Measurements from ENCODE around the gene CCDC107.

Gene CCDC107

DNA sequence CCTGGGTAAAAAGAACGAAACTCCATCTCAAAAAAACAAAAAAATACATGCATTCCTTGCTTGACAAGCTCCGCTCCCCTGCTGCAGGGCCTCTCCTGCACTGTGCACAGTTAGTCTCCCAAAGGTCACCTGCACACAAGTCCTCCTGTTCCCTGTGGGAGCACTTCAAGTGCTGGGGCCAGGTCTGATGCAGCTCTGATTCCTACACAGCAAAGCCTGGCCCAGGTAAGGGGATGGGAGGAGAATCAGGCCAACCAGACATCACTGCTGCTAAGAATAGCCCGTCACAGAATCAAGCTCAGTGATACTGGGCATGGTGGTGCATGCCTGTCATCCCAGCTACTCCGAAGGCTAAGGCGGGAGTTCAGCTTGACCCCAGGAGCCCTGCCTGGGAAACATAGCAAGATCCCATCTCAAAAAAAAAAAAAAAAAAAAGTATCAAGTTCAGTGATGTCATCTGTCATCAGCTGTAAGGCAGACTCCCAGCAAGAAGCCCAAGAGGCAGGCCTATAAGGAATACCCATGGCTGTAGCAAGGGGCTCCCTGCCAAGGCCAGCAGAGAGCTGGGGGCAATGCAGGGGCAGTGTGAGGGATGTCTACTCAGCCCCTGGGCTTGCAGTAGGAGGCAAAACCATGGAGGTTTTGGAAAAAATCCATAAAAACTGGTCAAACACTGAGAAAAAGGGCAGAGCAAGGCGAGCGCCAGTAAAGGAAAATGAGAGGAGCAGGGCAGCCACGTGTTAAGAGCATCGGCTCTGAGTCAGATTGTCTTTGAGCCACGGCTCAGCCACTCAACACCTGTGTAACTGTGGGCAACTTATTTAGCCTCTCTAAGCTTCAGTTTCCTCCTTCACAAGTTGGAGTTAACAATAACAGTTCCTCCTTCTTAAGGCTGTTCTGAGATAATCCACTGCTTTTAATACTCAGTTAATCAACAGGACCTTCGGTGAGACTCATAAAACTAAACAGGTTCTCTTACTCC, 28.4 kb downstream of the CCDC107 start:
- no peak for DNase-seq

GRCh38 chr9:35687306-35687705, 29.2 kb downstream of the CCDC107 start:
- DNase-seq = no peak

DNA sequence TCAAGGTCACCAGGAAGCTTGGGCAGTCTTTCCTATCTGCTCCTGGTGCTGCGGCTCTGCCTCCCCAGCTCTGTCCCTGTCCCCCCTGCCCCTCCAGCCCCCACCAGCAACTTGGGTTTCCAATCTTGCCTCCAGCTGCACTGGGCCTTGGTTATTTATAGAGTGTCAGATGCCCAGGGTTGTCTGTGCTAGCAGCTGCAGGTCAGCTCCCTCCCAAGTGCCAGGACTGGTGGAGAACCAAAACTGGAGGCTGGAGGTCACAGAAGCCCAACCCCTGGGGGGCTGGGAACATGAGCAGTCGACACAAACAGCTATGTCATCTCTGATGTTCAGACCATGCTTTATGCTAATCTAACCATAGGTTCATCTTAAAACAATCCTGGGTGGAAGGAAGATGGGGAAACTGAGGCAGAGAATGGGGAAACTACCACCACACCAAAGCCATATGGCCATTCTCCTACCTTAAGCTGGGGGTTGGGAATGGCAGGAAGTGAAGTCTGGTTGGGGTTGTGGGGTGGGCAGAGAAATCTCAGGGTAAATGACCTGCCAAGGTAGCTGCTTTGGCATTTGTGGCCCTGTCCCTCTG, 30.0 kb downstream of the CCDC107 start:
- no peak for DNase-seq

DNA sequence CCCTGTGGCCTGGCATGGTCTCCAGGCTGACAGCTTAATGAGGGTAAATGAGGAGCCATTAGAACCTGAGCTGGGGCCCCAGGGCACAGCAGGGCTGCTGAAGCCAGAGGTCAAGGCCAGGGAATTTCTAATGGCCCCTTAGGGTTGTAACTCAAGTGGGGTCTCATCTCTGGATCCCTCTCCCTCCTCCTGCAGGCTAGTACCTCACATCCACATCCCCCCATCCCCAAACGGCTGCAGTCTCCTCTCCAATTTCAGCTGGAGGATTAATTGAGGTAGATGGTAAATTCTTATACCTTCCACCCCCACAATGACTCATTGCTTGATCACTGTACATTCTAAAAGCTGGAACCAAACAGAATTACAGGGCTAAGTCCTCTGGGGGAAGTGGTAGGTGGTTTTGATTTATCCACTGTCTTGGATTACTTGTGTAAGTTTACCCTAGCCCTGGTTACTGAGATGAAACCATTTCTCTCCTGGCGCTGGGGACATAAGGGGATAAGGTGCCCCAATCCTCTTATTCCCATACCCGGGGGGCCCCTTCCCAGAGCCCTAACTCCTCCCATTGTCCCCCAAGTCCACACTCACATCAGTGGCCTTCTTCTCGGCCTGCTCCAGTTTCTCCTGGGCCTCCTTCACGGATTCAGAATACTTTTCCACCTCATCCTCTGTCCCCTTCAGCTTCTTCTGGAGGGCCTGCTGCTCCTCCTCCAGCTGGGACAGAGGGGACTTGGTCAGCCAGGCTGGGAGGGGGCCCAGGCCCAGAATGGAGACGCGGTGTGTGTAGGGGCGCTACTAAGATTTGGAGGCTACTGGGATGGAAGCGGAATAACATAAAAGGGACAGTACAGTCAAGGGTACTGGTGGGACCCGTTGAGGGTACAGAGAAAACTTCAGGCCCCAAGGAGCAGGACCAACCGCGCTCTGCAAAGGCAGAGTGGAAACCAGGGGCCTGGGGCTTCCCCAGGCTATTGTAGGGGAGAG, 30.8 kb downstream of the CCDC107 start:
- DNase-seq = no peak

DNA sequence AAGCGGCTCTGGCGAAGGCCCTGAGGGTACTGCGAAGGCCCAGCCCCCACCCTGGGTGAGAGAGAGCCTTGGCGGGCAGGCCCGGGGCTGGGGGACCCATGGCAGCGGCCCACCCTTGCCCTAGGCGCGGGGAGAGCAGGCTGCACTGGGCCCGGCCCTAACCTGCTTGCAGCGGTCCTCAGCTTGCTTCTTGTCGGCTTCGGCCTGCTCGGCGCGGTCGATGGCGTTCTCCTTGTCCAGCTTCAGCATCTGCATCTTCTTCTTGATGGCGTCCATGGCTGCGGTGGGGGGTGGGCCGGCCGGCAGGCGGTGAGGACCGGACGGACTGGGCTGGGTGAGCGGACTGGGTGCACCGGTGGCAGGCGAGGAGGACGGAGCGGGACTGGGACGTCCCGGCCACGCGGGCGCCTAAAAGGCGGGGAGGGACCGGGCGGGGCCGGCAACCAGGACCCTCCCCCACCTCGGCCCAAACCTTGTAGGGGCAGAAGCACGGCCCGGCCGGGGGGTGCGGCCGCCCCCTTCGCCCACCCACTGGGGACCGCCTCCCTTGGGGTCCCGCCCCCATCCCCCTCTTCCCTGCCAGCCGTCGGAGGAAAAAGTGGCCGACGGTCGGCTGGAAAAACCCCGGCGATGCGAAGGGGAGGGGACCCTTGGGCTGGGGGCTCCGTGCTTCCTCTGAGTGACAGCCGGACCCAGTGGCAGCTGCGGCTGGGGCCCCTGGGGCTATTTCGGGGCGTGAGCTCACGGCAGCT, 31.6 kb downstream of the CCDC107 start, which contains the start of gene TPM2:
TSS of gene TPM2 (minus strand) at position 384 of the 752 bp plus-strand sequence. CDS start at position 276, 108 bp downstream.
- no peak for DNase-seq

DNA sequence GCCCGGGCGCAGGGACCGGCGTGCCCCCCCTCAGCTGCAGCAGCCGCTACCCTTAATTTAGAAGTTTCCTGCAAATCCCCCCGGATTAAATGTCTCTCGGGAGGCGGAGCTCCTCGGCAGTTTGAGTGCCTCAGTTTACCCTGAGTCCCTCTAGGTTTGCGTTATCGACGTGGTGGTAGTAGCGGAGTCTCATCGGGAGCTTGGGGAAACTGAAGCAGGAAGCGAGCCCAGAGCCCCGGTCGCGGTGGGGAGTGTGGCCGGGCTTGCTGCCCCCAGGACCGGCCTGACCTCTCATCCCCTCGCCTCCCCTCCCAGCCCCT, 32.2 kb downstream of the CCDC107 start:
- DNase-seq = no peak

- DNase-seq = peak; percentile 35
Measured at GRCh38 chr9:35690614-35691333, 32.7 kb downstream of the CCDC107 start.

- DNase-seq = no peak
Measured at GRCh38 chr9:35691334-35691650, 33.2 kb downstream of the CCDC107 start.

DNA sequence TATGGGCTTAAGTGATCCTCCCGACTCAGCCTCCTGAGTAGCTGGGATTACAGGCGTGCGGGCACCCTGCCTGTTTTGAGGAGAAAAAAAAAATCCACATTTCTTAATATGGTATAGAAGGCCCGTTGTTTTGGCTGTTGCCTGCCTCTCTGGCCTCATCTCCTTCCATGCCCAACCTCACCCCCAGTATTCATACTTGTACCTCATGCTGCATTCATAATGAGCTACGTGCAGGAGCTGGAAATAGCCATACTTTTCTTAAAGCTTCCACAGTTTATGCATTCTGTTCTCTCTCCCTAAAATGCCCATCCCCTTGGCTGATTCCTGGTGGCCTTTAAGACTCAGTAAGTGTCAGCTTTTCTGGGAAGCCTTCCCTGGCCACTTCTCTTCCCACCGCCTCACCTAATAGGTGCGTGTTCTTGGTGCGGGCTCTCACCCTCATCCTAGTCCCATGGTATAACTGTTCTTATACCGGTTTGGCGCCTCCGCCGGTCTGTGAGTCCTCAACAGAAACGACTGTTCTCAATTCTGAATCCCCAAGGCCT, 33.7 kb downstream of the CCDC107 start:
- no peak for DNase-seq

GRCh38 chr9:35695943-35696401, 37.9 kb downstream of the CCDC107 start:
- DNase-seq = no peak

- DNase-seq = peak; percentile 60
Measured at GRCh38 chr9:35696520-35697215, 38.6 kb downstream of the CCDC107 start.

- no peak for DNase-seq
Measured at GRCh38 chr9:35697486-35697885, 39.4 kb downstream of the CCDC107 start.

DNA sequence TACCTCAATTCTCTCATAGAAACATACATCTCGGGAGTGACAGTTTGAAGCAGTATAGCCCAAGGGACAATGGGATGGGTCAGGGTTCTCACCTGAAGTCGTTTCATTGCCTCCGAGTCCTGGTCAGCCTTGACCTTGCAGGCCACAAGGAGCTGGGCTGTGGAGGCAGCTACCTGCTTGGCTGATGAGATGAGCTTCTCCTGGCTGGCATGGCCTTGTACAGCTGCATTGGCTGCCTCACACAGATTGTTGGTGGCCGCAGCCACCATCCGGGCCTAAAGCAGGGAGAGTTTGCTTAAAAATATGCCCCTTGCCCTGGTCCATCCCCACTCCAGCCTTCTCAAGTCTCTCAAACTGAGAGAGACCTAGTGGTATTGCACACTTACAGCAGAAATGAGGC, 40.1 kb downstream of the CCDC107 start:
- no peak for DNase-seq

DNA sequence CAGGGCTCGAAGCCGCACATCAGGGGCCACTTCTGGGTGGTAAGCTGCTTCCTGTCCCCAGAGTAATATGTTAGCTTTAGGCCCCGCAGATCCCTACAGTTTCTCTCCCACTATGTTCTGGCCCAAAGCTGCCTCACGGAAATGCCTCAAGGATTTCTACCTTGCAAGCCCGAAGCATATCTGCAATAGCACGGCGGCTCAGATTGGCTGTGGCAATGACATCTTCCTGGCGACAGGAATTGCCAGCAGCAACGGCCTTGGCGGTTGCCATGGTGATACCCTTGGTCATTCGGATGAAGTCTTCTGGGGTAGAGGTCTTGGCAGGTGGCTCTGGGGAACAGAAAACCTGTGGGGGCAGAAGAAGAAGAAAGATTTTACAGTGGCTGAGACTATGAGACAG, 41.9 kb downstream of the CCDC107 start:
- no peak for DNase-seq

DNA sequence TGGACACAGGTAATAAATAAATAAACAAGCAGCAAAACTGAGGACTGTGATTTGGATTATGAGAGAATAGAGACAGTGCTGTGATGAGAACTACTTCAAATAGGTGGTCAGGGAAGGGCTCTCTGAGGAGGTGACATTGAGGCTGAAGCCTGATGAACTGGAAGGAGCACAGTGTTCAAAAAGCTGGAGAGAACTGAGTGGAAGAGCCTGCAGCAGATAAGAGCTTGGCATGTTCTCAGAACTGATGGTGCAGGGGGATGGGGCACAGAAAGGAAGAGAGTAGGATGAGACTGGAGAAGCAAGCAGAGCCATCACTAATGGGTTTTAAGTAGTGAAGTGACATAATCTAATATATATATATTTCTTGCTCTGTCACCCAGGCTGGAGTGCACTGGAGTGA, 42.9 kb downstream of the CCDC107 start:
- no peak for DNase-seq

GRCh38 chr9:35702696-35703095, 44.6 kb downstream of the CCDC107 start:
- no peak for DNase-seq

GRCh38 chr9:35703906-35704672, 46.0 kb downstream of the CCDC107 start:
- DNase-seq = no peak

DNA sequence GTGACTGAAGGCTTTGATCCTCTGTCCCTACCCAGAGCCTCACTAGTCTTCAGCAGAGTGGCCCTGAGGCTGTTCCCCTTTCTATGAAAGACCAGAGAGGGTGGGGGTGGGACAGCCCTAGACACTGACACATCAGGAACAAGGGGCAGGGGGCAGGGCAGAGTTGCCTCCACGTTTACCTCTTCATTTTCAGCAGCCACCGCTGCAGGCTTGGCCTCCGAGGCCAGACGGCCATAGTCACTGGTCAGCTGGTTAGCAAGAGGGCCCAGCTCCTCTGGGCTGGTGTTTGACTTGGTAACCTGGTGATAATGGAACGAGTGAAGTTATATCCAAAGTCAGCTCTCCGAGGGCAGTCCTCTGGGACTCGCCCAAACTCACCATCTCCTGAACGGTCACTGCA, 47.3 kb downstream of the CCDC107 start:
- no peak for DNase-seq

DNA sequence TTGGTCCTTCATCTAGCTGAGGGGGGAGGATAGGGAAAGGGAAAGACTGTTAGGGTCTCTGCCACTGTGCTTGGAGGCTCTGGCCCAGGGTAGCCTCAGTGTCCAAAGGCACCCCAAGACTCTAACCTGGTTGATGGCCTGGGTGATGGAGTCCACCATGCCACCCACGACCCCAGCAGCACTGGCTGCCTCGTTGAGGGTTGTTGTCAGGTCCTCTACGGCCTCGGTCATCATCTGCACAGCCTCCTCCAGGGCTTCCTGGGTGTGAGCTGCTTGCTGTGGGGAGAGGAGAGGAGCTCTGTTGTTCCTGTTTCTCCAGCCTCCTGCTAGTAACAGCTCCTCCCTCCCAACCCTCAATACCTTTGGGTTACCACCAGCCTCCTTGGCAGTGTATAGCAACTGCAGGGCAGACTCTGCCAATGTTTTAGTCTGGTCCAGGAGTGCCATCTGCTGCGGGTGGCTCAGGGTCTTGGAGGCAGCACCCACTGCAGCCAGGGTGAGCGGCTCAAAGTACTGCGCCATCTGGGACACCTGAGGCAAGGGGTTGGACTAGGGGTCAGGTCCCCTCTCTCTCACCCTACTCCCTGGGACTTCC, 47.8 kb downstream of the CCDC107 start:
- no peak for DNase-seq

DNA sequence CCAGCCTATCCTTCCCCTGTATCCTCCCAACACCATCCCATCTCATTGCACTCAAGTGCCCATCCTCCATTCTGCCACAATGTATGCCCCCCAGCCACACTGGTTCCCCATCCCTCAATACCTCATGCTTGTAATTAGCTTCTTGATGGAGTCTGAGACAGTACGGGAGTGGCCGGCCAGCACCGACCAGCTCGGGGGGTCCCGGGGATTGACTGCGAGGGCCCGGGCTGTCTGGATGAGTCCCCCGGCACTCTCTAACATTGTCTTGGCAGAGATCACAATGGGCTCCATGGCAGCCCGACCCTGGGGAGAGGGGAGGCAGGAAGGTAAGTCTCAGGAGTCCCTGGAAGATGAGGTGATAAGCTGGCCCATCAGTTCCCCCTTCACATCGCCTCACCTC, 48.9 kb downstream of the CCDC107 start:
- DNase-seq = no peak

Measured in activated CD8-positive, alpha-beta memory T cell treated with anti-CD3 and anti-CD28 coated beads, Interleukin-2, amount 50 U/mL, for 4 hours (primary cell).